Skeletal muscle satellite cell (primary cell): ENCODE measurements around the gene SSBP3.

Experiments
- H3K27me3 ChIP-seq: 2 replicates; pipeline ENCODE4 v1.7.0; 2013; ENCODE audit warnings: low read length; ENCODE audit not compliant: control insufficient read depth, insufficient read depth
- H3K36me3 ChIP-seq: 2 replicates; pipeline ENCODE4 v1.7.0; 2013; ENCODE audit warnings: mild to moderate bottlenecking, control low read depth, low read length; ENCODE audit not compliant: insufficient read depth
- H3K4me1 ChIP-seq: 2 replicates; pipeline ENCODE4 v1.7.0; 2013; ENCODE audit warnings: low read length; ENCODE audit not compliant: control insufficient read depth, insufficient read depth
- H3K4me2 ChIP-seq: 2 replicates; pipeline ENCODE4 v1.7.0; 2013; ENCODE audit warnings: mild to moderate bottlenecking, low read length
- H3K4me3 ChIP-seq: 2 replicates; pipeline ENCODE4 v1.7.0; 2013; ENCODE audit warnings: low read length
- H3K9ac ChIP-seq: 2 replicates; pipeline ENCODE4 v1.7.0; 2013; ENCODE audit warnings: mild to moderate bottlenecking, low read depth, low read length, moderate library complexity
- H3K9me3 ChIP-seq: replicated peaks from 2 replicates; pipeline ENCODE4 v1.7.0; 2013; ENCODE audit warnings: mild to moderate bottlenecking, control low read depth, low read length

Gene SSBP3

GRCh38 chr1:54225378-54225777 is 180.8 kb downstream of the SSBP3 start:
- Histone ChIP-seq H3K27me3 (no peaks in the 10 kb centered on the region), H3K4me1 (peaks cover 43% of the 10 kb centered on the region), H3K4me3 (no peak overlapping the region), H3K9me3 (no peaks in the 10 kb centered on the region), H3K4me2 (no peak overlapping the region), H3K36me3 (no peaks in the 10 kb centered on the region), H3K9ac (no peak overlapping the region)

- Histone ChIP-seq H3K4me2 (no peak overlapping the region), H3K27me3 (no peaks in the 10 kb centered on the region), H3K9me3 (no peaks in the 10 kb centered on the region), H3K9ac (no peak overlapping the region), H3K4me1 (peaks cover 45% of the 10 kb centered on the region), H3K4me3 (no peak overlapping the region), H3K36me3 (no peaks in the 10 kb centered on the region)
These were observed 182.0 kb downstream of the SSBP3 start for GRCh38 chr1:54224233-54224632.

GRCh38 chr1:54223441-54224202 is 182.6 kb downstream of the SSBP3 start:
- Histone ChIP-seq H3K4me1 (peaks cover 43% of the 10 kb centered on the region), H3K9ac (no peak overlapping the region), H3K9me3 (no peaks in the 10 kb centered on the region), H3K36me3 (peaks cover 5% of the 10 kb centered on the region), H3K4me3 (no peak overlapping the region), H3K27me3 (no peaks in the 10 kb centered on the region), H3K4me2 (no peak overlapping the region)

GRCh38 chr1:54222711-54223110 is 183.5 kb downstream of the SSBP3 start:
- Histone ChIP-seq H3K9ac (no peak overlapping the region), H3K4me2 (no peak overlapping the region), H3K4me3 (no peak overlapping the region), H3K9me3 (no peaks in the 10 kb centered on the region), H3K4me1 (peaks cover 34% of the 10 kb centered on the region), H3K27me3 (no peaks in the 10 kb centered on the region), H3K36me3 (peaks cover 13% of the 10 kb centered on the region)

GRCh38 chr1:54221867-54222484 is 184.2 kb downstream of the SSBP3 start:
- no peaks in the 10 kb centered on the region for H3K27me3 ChIP-seq
- no peak overlapping the region for H3K9ac ChIP-seq
- H3K4me3 ChIP-seq, result no peak overlapping the region
- H3K4me1 ChIP-seq, result peaks cover 27% of the 10 kb centered on the region
- peaks cover 21% of the 10 kb centered on the region for H3K36me3 ChIP-seq
- H3K9me3 ChIP-seq, result no peaks in the 10 kb centered on the region
- no peak overlapping the region for H3K4me2 ChIP-seq

- H3K4me1 ChIP-seq, result peaks cover 25% of the 10 kb centered on the region
- peaks cover 28% of the 10 kb centered on the region for H3K36me3 ChIP-seq
- H3K27me3 ChIP-seq, result no peaks in the 10 kb centered on the region
- H3K4me2 ChIP-seq, result no peak overlapping the region
- no peaks in the 10 kb centered on the region for H3K9me3 ChIP-seq
- no peak overlapping the region for H3K4me3 ChIP-seq
- peak overlapping the region; percentile 41 for H3K9ac ChIP-seq
These were observed 184.9 kb downstream of the SSBP3 start for GRCh38 chr1:54221113-54221834.

GRCh38 chr1:54220004-54220811 is 186.0 kb downstream of the SSBP3 start:
- Histone ChIP-seq H3K4me3 (peak overlapping the region; percentile 24), H3K4me2 (peak overlapping the region; percentile 52), H3K9ac (peak overlapping the region; percentile 41), H3K36me3 (peaks cover 38% of the 10 kb centered on the region), H3K27me3 (no peaks in the 10 kb centered on the region), H3K9me3 (no peaks in the 10 kb centered on the region), H3K4me1 (peaks cover 25% of the 10 kb centered on the region)

- Histone ChIP-seq H3K4me2 (peak overlapping the region; percentile 52), H3K4me1 (peaks cover 25% of the 10 kb centered on the region), H3K27me3 (no peaks in the 10 kb centered on the region), H3K36me3 (peaks cover 44% of the 10 kb centered on the region), H3K9ac (peak overlapping the region; percentile 41), H3K4me3 (no peak overlapping the region), H3K9me3 (no peaks in the 10 kb centered on the region)
These were observed 186.5 kb downstream of the SSBP3 start for GRCh38 chr1:54219688-54220003.

- H3K4me2 ChIP-seq, result peak overlapping the region; percentile 52
- peaks cover 50% of the 10 kb centered on the region for H3K36me3 ChIP-seq
- H3K4me1 ChIP-seq, result peaks cover 25% of the 10 kb centered on the region
- H3K9me3 ChIP-seq, result no peaks in the 10 kb centered on the region
- peak overlapping the region; percentile 41 for H3K9ac ChIP-seq
- no peak overlapping the region for H3K4me3 ChIP-seq
- H3K27me3 ChIP-seq, result no peaks in the 10 kb centered on the region
These were observed 187.1 kb downstream of the SSBP3 start for GRCh38 chr1:54218883-54219687.

GRCh38 chr1:54215523-54215922 is 190.7 kb downstream of the SSBP3 start:
- Histone ChIP-seq H3K9ac (no peak overlapping the region), H3K36me3 (peaks cover 81% of the 10 kb centered on the region), H3K9me3 (no peaks in the 10 kb centered on the region), H3K27me3 (no peaks in the 10 kb centered on the region), H3K4me1 (peaks cover 18% of the 10 kb centered on the region), H3K4me3 (no peak overlapping the region), H3K4me2 (no peak overlapping the region)
